H1 (cell line): ENCODE data around the gene AFF2. TPM values are rescaled to one million over a fixed set of nuclear protein-coding genes. Genes with fewer than 3 reads are reported as not detected.

Experiments
- BACH1 ChIP-seq: IDR thresholded peaks from 2 replicates; pipeline ENCODE4 v1.6.1; 2012; ENCODE audit warnings: low read length, improper control_type of control experiment
- BCL11A ChIP-seq, 2 experiments: IDR thresholded peaks; one replicate each; pipeline ENCODE4 v1.6.1; 2011; ENCODE audit warnings: low read depth in 2 of 2, low read length in 2 of 2, mild to moderate bottlenecking in 2 of 2
- SIRT6 ChIP-seq: IDR thresholded peaks from one replicate; pipeline ENCODE4 v1.7.1; 2012; ENCODE audit warnings: low read length, inconsistent platforms
- SIX5 ChIP-seq: IDR thresholded peaks from 2 replicates; pipeline ENCODE4 v1.6.1; 2011; ENCODE audit warnings: mild to moderate bottlenecking, low read depth, low read length
- SP1 ChIP-seq: IDR thresholded peaks from 2 replicates; pipeline ENCODE4 v1.6.1; 2011; ENCODE audit warnings: low read depth, low read length
- TEAD4 ChIP-seq: IDR thresholded peaks from 2 replicates; pipeline ENCODE4 v1.6.1; 2012; ENCODE audit warnings: low read depth, low read length, inconsistent platforms, mixed read lengths
- polyA plus RNA-seq, 7 experiments: library from polyadenylated mRNA; depleted of rRNA in 3 of 7; stranded (reverse) in 5 of 7; unstranded in 2 of 7; fragments of >200 nt in 5 of 7; fragments of 200-250 nt in 2 of 7; gene quantifications; 1 replicate in 5 of 7; 2 replicates in 1 of 7; 4 replicates in 1 of 7; pipeline versions ENCODE4 v1.2.1 to v1.2.3, GENCODE V29; 2011 to 2013; ENCODE audit warnings: missing spikeins in 2 of 7, mixed read lengths in 2 of 7
- total RNA-seq: library from RNA; stranded (reverse); fragmentation: NEBNext Ultra II Directional; extraction: Animal tissue kit (Norgen Biotek cat#: 25700); gene quantifications from 2 replicates; pipeline ENCODE4 v1.2.1, GENCODE V29; 2021

The AFF2 gene
- total and polyA plus RNA-seq, 2 of the 8 experiments (the other 6 are each of a cell fraction or from before 2014, with no cell fraction given): 2.0 to 7.3 TPM

DNA sequence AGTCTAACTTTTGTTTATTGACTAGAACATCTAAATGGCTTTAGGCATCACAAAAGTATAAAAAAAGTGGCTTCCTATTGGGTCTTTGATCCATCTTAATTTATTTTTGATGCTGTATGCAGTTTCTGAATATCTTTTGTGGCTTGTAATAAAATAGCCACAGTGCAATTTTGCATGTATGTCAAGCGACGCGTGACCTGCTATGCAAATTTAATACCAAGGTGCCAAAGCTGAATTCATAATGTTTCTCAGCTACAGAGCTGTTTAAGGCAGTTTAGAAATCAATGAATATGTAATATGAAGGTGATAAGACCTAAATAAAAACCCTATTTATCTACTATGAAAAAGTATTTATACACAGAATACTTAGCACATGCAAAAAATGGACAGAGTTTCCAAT is 197.8 kb downstream of the AFF2 start (continued):
- no peak for TF ChIP-seq SIX5
- no peak for TF ChIP-seq BCL11A (IDR thresholded peaks at IDR 0.05; ENCODE audit: low read depth in 2 of 2, low read length in 2 of 2)
- no peak for TF ChIP-seq SP1
- no peak for TF ChIP-seq BACH1
- TF ChIP-seq TEAD4: no peak
- no peak for TF ChIP-seq SIRT6
